GF-D8 (cell line): ENCODE measurements around the gene MVD.

ENCODE experiments used
- DNase-seq: peaks from one replicate; lab custom pipeline; 2025; lab: John Stamatoyannopoulos, UW

MVD gene

DNA sequence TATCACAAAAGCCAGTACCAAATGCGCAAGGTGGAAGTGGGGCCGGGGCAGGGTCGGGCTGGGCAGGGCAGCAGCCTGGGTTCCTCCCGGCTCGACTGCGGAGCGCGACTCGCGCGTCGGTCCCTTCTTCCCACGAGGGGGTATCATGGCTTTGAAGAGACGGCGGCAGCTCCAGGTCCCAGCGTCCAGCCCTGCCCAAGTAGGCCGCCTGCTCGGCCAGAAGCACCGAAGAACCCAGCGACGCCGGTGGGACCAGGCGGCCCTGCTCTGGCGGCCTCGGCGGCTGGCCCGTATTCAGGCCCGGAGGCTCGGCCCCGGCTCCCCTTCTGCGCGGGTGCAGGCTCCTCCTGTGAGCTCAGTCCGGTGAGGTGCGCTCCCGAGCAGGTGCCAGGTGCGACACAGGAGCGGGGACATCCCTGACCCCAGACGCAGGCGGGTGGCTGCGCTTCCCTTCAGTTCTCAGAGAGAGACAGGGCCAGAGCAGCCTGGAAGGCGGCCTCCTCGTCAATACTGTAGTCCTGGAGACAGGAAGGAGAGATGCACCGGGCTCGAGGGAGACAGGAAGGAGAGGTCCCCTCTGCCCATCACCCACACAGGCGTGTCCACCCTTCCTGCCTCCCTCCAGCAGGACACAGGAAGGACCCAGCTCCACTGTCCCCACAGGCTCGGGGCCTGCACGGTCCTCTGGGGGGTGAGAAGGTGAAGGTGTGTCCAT is 34.4 kb upstream of the MVD start:
- no peak for DNase-seq

DNA sequence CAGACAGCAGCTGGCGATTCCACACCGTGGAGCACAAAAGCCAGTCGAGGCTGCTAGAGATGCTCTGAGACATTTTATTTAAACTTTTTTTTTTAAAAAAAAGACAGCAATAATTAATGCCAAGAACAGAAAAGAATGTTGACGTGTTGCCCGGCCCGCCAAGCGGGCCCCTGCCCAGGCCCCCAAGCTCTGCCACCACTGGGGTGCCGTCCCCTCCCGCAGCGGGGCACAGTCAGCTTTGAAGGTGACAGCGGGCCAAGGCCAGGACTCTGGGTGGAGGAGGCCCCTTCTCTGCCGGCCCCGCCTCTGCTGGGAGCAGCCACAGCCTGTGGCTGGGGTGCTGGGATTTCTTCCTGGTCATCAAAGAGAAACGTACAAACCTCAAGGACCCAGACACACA is 33.5 kb upstream of the MVD start:
- no peak for DNase-seq

DNA sequence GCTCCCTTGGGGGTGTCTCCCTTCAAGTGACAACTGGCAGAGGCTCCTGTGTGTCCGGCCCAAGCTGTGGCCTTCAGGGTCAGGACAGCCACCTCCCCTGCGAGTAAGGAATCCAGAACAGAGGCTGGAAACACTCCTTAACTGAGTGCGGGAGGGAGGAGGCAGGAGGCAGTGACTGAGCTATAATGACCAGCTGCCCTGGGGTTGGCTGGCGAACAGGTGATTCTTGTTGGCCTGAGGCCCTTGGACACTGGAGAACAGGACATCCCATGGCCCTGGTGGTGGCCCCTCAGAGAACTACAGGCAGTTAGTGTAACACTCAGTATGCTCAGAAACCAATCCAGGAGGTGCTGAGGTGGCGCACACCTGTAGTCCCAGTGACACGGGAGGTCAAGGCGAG is 32.9 kb upstream of the MVD start:
- no peak for DNase-seq

DNA sequence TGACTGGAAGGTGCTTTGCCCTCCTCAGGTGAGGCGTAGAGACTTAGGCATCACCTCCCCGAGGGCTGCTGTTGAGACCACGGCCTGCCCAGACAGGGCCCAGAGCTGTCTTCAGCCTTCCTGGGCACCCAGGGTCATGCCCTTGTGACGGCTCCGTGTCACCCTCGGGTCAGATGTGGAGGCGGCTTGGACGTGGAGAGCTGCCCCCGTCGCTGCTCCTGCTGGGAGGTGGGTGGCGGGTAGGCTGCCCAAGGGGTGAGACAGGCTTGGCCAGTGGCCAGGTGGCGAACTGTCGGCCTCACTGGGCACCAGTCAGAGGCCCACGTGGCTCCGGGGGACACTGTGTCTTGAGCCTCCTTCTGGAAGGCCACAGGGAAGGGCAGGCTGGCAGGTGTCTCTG is 32.3 kb upstream of the MVD start:
- DNase-seq: no peak

DNA sequence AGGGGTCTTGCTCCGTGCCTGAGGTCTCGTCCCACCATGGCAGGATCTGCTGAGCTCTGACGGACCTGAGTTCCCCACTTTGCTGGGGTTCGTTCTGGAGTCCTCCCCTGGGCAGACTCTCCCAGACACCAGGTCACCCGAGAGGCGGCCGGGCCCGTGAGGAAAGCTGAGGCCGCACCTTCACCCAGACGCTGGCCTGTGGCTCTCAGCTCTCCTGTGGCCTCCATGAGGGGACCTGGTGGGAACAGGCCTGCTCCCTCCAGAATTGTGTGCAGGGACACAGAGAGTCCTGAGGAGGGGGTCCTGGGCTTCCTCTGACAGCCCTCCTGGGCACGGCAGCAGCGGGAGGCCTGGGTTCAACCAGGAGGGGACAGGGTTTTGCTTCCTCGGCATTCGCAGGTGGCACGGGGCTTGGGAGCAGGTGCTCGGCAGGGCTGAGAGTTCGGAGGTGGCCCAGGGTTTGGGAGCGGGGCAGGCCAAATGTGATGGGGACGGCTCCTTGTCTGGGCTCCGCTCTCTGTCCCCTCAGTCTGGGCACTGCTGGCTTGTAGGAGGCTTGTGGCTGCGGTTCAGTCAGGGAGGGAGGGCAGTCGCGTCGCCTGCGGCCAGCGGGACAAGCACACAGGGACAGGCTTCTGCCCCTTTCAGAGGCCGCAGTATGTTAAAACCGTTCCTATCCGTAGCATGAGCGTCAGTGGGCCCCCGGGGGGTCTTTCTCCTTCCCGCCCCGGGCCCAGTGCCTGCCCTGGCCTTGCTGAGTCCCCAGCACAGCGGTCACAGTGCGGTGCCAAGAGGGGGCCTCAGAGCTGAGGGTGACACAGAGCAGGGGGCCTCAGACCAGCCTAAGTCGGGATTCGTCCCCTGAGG is 31.6 kb upstream of the MVD start:
- DNase-seq: no peak

DNA sequence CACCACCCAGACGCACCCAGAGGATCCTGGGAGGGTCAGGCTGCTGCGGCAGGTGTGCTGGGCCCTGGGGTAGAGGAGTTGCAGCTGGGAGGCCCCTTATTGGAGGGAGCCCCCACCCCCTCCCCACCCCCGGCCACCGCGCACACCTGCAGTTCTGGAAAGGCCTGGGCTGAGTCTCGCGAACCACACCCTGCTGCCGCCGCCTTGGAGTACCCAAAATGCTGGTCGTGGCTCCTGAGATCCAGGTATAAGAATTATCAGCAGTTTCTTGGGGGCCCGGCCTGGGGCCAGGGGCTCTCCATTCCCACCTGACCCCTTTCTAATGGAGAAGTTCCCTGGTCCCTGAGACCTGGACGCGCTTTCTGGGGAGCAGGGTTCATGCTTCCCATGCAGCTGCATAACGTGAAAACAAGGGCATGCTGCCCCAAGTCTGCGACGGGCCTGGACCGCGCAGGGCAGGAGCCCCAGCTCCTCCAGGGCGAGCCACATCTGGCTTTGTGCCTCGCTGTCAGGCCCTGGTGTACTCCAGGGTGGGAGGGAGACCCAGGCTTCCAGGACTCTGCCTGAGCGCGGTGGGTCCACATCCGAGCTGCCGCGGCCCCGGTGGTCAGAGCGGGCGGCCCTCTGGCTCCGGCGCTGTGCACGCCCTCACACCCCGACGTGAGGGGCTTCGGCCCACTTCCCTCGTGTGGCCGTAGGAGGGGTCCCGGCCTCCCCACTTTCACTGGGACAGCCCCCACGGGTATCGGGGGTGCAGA is 30.7 kb upstream of the MVD start:
- DNase-seq: no peak

DNA sequence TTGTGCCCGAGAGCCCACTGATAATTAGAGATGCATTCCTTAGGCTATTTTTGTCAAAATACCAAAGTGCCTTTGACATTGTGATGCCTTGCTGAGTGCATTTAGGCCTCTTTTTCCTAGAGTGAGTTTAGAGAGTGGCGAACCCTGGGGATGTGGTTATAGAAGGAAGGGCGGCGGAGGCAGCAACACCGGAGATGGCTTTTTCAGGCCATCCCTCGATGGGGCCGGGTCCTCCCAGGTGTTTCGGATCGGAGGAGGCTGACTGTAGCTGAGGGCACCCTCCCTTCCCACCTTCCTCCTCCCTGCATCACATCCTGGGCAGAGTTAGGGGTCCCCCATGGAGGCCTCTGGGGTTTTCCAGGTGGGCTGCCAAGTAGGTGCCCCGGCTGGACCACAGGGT is 30.0 kb upstream of the MVD start:
- DNase-seq: no peak

DNA sequence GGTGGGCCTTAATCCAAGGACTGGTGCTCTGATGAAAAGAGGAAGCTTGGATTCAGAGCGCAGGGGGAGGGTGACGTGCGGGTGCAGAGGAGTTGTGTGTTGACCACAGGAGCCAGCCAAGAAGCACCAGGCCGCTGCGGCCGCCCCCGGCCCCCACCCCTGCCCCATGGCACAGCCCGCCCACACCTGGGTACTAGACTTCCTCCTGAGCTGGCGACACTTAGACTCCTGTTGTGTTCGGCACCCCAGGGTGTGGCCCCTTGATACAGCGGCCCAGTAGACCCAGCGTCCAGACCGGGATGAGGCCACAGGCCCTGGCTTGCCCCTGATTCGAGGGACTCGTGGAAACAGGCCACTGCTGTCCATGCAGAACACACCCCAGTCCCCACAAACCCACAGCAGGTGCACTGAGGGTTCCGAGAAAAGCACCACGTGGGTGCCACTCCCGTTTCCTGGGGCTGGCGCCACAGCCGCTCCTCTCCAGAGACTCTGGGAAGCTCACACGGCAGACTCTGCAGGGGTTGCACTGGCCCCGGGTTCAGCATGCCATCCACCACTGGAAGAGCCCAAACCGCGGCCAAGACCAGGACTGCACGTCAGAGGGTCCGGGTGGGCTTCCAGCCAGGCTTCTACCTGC is 29.2 kb upstream of the MVD start:
- DNase-seq: peak; percentile 85

DNA sequence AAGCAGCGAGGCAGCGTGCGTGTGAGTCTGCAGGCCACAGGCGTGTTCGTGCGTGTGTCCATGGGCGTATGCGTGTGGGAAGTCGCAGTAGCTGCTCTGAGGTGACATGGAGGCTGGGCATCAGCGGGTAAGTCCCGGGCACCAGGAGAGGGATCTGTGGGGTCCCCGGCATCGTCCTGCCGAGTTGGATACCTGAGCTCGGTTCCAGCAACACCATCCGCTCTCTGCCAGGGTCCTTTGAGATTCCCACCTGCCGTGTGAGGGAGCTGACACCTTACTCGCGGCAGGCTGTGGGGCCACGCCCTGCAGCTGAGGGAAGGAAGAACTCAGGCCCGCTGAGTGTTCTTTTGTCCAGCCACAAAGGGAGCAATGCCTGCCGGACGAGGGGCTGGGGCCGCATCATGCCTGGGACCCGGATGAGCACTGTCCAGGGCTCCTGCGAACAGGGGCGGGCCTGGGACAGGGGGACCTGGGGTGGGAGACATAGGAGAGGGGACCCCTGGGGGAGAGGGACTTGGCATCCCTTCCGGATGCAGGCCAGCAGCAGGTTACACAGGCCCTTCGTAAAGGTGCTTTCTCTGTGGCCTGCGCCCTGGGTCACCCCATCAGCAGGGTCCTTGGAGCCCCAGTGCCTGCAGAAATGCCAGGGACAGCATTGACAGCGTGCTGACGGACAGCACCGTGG is 28.4 kb upstream of the MVD start:
- no peak for DNase-seq

DNA sequence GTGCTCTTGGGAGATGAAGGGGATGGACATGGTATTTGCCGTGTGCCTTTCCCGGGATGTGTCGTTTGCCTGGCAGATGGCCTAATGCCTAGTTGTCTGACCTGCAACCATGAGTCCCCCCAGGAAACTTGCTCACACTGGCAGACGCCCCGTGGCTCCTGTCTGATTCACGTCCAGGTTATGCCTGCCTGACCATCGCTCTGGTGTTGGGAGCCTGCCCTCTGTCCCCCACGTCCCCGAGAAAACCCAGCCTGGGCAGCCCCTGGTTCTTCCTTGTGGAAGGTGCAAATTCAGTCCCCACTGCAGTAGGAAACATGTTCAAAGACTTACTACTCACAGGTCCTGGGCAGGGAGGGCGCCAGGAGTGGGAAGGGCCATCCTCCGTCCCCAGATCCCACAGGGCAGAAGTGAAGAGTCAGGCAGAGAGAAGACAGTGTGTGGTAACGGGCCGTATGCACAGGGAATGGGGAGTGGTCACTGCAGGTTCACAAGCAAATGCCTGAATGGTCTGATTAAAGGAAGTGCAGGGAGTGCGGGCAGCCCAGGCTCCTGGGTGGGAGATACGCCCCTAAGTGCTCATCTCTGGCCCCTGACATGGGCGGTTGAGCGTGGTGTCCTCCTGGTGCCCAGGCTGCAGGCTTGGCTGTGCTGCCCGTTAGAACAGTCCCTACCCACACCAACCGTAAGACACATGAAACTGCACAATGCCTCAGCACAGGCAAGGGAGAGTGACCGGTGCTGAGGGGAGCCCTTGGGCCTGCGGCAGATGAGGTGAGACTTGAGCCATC is 27.6 kb upstream of the MVD start:
- no peak for DNase-seq

DNA sequence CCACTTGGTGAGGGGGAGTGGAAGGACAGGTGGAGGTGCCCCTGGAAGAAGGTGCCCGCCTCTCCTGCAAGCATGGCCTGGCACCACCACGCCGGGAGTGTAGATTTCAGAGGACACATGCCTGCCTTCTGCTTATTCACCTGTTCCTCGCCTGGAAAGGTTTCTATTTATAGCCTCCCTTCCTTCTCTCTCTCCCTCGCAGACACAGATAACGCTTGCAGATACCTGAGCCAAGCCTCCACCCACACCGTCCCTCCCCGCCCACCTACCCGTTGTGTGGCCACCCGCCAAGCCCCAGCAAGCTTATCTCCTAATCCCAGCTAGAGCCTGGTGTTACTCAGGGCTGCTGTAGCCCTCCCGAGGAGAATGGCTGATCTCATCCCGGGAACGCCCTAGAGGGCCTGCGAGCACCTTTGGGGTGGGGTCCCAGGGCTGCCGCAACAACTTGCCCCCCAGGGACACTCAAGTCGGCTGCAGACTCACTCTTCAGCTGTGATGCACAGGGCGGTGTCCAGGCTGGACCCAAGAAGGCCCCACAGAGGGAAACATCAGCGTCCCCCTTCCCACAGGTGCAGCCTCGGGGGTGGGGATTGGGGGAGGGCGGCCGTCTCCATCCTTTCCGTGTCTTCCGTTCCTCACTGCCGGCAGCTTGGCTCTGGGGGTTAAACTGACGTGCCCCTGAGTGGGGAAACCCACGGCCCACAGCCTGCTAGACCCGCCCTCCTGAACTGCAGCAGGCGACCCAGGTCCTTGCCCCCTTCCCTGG is 25.3 kb upstream of the MVD start:
- DNase-seq: no peak

DNA sequence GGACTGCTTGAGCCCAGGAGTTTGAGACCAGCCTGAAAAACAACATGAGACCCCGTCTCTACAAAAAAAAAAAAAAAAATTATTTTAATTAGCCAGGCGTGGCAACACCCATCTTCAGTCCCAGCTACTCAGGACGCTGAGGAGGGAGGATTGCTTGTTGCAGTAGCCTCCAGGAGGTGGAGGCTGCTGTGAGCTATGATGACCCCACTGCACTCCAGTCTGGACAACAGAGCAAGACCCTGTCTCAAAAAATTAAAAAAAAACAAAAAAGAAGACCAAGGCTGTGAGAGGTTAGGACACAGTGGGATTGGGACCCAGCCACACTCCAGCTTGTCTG is 24.8 kb upstream of the MVD start:
- no peak for DNase-seq

DNA sequence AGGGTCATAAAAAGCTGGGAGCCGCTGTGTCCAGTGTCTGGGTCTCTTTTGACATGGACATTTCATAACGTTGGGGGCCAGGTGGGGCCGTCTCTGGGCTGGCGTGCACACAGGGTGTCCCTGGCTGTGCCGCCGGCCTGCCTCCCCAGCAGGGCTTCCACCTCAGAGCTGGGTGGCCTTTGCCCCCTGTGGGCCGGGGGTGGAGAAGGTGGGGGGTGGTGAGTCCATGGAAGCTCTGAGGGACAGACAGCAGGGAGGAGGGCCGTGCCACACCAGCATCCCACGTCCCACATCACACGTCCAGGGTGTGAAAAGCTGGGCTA is 24.3 kb upstream of the MVD start:
- DNase-seq: no peak

DNA sequence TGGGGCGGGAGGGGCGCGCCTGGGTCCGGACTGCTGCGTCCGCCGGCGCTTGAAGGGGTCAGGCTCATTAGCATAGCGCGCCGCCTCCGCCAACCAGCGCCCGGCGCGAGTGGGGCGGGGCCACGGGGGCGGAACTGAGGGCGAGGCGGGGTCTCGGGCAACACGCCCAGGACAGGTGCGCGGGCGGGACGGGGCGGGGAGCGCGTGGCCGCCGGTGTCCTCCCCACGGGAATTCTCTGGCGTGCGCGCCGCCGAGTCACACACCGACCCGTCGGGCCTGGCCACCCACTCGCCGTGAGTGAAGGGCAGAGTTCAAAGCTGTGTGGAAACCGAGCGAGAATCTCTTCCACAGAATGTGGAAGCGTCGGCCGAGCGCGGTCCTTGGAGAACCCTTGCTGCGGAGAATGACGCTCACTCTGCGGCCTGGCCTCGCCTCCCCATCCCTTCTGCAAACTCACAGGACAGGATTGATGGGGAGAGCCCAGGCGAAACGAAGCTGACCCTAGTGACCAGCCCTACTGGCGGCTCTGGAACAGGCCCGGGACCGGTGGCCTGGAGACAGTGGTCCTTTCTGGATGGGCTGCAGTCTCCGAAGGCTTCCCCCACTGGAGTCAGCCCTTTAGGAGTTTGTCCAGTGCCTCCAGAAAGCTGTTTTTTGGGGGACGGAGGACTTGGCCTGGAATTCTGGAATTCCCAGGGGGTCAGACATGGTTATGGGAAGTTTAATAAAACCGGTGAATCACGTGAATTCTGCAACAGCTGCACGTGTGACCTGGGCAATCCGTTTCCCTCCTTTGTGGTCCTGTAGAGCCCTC is 23.8 kb upstream of the MVD start, which contains the start of gene SNAI3:
SNAI3 (minus strand) TSS at position 69 of the 815 bp plus-strand sequence. CDS start 101 bp downstream, outside the sequence.
- DNase-seq: peak; percentile 45

DNA sequence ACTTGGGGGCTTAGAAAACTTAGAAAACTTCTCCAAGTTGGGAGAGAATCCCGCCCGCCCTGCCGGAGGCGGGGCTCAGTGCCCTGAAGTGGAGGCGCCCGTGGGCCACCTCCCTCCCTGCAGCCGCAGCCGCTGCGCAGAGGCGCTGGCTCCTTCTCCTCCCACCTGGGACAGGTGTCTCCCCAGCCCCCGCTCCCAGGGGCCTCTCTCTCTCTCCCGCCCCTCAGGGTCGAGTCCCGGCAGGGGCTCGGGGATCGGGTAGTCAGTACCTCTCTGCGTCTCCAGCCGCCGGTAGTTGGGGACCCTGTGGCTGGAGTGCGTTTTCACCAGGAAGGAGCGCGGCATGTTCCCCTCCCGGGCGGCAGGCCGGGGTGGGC is 23.2 kb upstream of the MVD start:
- no peak for DNase-seq

DNA sequence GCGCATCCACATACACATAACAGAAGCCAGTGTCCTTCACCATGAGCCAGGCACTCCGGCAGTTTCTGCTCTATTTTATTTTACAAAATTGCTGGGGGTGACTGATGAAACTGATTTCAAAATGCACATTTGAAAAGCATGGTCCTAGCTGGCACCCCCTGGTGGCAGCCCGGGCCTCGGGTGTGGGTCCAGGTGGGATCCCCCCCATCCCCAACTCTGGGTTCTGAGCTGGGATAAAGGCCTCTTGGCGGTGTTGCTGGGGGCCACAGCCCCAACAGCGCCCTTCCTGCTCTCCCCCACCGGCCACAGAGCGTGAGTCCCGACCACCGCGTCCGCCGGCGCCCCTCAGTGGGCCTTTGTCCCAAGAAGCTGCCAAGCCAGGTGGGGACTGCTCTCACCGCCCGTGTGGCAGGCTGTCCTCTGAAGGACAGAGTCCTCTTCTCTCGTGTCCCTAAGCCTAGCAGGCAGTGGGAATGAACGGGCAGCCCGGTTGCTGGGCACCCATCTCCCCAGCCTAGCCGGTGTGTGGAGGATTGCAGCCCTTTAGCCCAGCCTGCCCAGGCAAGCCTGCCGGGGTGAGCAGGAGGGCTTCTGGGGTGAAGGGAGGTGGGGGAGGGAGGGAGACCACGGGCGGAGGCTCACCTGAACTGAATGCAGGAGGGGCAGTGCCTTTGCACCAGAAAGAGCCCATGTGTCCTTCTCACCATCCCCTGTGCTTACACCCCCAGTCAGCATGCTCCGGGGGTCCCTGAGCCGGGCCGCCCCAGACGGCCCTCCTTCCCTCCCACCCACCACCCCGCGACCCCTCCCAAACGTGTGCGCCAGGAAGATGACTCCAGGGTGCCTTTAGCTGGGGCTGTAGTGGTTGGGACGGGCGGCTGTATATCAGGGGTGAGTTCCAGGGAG is 22.5 kb upstream of the MVD start:
- peak; percentile 42 for DNase-seq

DNA sequence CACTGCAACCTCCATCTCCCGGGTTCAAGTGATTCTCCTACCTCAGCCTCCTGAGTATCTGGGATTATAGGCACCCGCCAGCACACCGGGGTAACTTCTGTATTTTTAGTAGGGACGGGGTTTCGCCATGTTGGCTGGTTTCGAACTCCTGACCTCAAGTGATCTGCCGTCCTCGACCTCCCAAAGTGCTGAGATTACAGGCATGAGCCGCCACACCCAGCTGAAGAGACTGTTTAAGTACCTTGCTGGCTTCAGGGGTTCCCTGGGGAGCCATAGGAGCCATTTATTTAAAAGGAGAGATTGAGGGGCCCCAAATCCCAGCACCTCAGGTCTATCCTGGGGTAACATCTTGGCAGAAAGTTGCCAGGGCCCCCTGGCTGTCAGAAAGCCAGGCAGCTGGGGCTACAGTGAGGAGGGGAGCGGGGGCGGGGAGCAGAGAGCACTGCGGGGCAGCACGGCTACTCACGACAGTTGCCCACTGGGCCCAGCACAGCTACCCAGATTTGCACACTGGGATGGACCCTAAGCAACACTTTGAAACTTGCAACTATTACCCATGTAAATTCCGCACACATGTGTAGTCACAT is 21.8 kb upstream of the MVD start:
- DNase-seq: no peak
